ENCODE results near the gene TBC1D16. TPM values are rescaled to one million over a fixed set of nuclear protein-coding genes. Genes with fewer than 3 reads are reported as not detected.

Gene TBC1D16
- total RNA-seq, 1 experiment from 2014 or later: 85.8 TPM

DNA sequence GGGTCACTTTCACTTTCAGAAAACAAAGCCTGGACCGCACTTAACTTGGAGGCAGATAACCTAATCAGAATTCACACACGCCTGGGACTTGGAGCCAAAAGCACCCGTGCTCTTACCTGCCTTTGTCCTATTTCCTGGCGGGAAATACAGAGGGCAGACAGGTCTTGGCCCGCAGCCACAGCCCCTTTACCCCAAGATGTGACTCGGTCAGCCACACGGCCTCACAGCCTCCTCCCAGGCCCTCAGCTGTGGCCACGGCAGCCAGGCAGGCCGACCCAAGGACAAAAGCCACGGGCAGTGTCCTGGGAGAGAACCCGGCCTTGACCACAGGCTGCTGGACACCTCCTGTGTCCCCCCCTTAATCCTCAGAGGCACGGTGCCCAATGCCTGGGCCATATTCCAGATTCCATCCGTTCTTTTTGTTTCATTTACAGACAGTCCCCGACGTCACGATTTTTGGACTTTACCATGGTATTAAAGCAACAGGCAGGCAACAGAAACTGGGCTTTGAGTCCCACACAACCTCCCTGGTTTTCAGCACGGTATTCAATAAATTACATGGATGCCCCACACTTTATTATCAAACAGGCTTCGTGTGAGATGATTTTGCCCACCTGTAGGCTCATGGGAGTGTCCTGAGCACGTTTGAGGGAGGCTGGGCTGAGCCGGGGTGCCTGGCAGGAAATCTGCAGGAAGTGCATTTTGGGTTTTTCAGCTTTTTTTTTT is 35.6 kb upstream of the TBC1D16 start:
- Histone ChIP-seq H2BK20ac (ENCODE audit: low read depth, low read length, poor library complexity, severe bottlenecking) (no peak overlapping the region), H3K9me3 (ENCODE audit: control insufficient read depth, low read depth, low read length) (no peaks in the 10 kb centered on the region), H3T11ph (ENCODE audit: low read length) (no peak overlapping the region), H3K56ac (ENCODE audit: insufficient read length, low read depth, low read length) (no peak overlapping the region), H4K20me1 (ENCODE audit: control insufficient read depth, insufficient read depth, insufficient read length) (no peaks in the 10 kb centered on the region), H3K9ac (ENCODE audit: extremely low read depth, insufficient read length, low read length) (no peak overlapping the region), H3K4ac (ENCODE audit: low read depth, low read length) (no peak overlapping the region), H3K14ac (ENCODE audit: insufficient read depth, low read length) (peak overlapping the region; percentile 8; the same call in 1 of the 2 replicates), H3K4me1 (ENCODE audit: insufficient read depth, low read length) (no peaks in the 10 kb centered on the region), H3K23ac (ENCODE audit: insufficient read length, low read depth, low read length) (no peak overlapping the region), H3K27me3 (ENCODE audit: insufficient read depth, low read length) (no peaks in the 10 kb centered on the region), H3K23me2 (ENCODE audit: insufficient read length, low read depth, low read length, poor library complexity, severe bottlenecking) (no peaks in the 10 kb centered on the region), H4K5ac (ENCODE audit: insufficient read length, low read depth, low read length) (no peak overlapping the region), H2AK5ac (ENCODE audit: insufficient read length, low read length) (no peak overlapping the region), H2BK5ac (ENCODE audit: insufficient read length, low read length) (no peak overlapping the region), H3K27ac (ENCODE audit: insufficient read length, low read depth, low read length) (no peak overlapping the region), H3K18ac (ENCODE audit: insufficient read length, low read depth, low read length) (no peak overlapping the region), H3K79me1 (ENCODE audit: insufficient read depth, low read depth, low read length, poor library complexity, severe bottlenecking) (no peaks in the 10 kb centered on the region), H3K4me2 (ENCODE audit: insufficient read depth, insufficient read length, low read length) (no peak overlapping the region), H3K79me2 (ENCODE audit: insufficient read depth, low read length) (no peaks in the 10 kb centered on the region), H2BK15ac (ENCODE audit: low read depth, low read length) (no peak overlapping the region), H4K8ac (replicated peaks; ENCODE audit: insufficient read length, low read depth, low read length) (no peak overlapping the region), H2BK120ac (ENCODE audit: low read depth, low read length, poor library complexity, severe bottlenecking) (no peak overlapping the region), H2BK12ac (ENCODE audit: insufficient read length, low read depth, low read length) (no peak overlapping the region), H4K91ac (ENCODE audit: insufficient read length, low read depth, low read length) (no peak overlapping the region), H2AFZ (ENCODE audit: low read length) (no peak overlapping the region)
- Mint-ChIP-seq H3K27ac (no peak overlapping the region), H3K27me3 (ENCODE audit: low read depth) (no peaks in the 10 kb centered on the region), H3K4me1 (peaks cover 5 to 9% of the 10 kb centered on the region in 2 experiments), H3K36me3 (ENCODE audit: insufficient read depth in 1 of 3, low read depth in 3 of 3) (no peaks in the 10 kb centered on the region), H3K9me3 (no peaks in the 10 kb centered on the region), H3K4me3 (no peak overlapping the region)
- no peak for DNase-seq
- TF ChIP-seq, protein P1, sequence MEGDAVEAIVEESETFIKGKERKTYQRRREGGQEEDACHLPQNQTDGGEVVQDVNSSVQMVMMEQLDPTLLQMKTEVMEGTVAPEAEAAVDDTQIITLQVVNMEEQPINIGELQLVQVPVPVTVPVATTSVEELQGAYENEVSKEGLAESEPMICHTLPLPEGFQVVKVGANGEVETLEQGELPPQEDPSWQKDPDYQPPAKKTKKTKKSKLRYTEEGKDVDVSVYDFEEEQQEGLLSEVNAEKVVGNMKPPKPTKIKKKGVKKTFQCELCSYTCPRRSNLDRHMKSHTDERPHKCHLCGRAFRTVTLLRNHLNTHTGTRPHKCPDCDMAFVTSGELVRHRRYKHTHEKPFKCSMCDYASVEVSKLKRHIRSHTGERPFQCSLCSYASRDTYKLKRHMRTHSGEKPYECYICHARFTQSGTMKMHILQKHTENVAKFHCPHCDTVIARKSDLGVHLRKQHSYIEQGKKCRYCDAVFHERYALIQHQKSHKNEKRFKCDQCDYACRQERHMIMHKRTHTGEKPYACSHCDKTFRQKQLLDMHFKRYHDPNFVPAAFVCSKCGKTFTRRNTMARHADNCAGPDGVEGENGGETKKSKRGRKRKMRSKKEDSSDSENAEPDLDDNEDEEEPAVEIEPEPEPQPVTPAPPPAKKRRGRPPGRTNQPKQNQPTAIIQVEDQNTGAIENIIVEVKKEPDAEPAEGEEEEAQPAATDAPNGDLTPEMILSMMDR (conservative IDR thresholded peaks at IDR 0.05): no peak
- no CpG with 5 or more reads among the region's 20 CpGs for WGBS (ENCODE audit: extremely low coverage, insufficient read length, low lambda C conversion rate)
